OCI-LY7 (cell line): ENCODE measurements around the gene GRID1. TPM values are rescaled to one million over a fixed set of nuclear protein-coding genes. Genes with fewer than 3 reads are reported as not detected.

Source experiments
- BruUV-seq: library from RNA; stranded (reverse); fragments of 400-500 nt; replicated peaks from 2 replicates; lab custom pipeline; 2021; lab: Mats Ljungman, UMichigan
- CTCF ChIA-PET: fragments of 300-600 bp; sonication (Branson Sonifier 250); formaldehyde crosslinking; loops from one replicate; lab custom pipeline; 2022; ENCODE audit warnings: antibody characterized with exemption; ENCODE audit not compliant: unreplicated experiment; lab: Charles Lee
- POLR2A ChIA-PET: fragments of 300-600 bp; sonication (Branson Sonifier 250); formaldehyde crosslinking; loops from one replicate; lab custom pipeline; 2022; ENCODE audit warnings: antibody characterized with exemption; lab: Charles Lee
- DNase-seq: peaks from one replicate; pipeline ENCODE4 v3.0.0-alpha.2; 2015; ENCODE audit warnings: low spot score
- H2AFZ ChIP-seq: fragments of 200-600 bp; sonication (generic), shearing (Covaris generic); 2 replicates; pipeline ENCODE4 v1.6.1; 2014; ENCODE audit warnings: mild to moderate bottlenecking, antibody characterized with exemption, low read length, moderate library complexity
- H3K27ac ChIP-seq: fragments of 200-600 bp; sonication (generic); 2 replicates; pipeline ENCODE4 v1.5.1; 2014; ENCODE audit warnings: mixed run types, low read depth, mild to moderate bottlenecking, moderate library complexity, low read length, inconsistent platforms; ENCODE audit not compliant: poor library complexity, severe bottlenecking
- H3K36me3 ChIP-seq: fragments of 200-600 bp; sonication (generic); 2 replicates; pipeline ENCODE4 v1.6.1; 2014; ENCODE audit warnings: mild to moderate bottlenecking, antibody characterized with exemption, low read length, moderate library complexity, mixed read lengths; ENCODE audit not compliant: insufficient read depth
- H3K4me1 ChIP-seq: fragments of 200-600 bp; sonication (generic); 2 replicates; pipeline ENCODE4 v1.5.1; 2014; ENCODE audit warnings: mild to moderate bottlenecking, low read length; ENCODE audit not compliant: insufficient read depth, poor library complexity, severe bottlenecking
- H3K4me2 ChIP-seq: fragments of 200-600 bp; sonication (generic); 2 replicates; pipeline ENCODE4 v1.6.1; 2014; ENCODE audit warnings: mild to moderate bottlenecking, low read length
- H3K4me3 ChIP-seq: fragments of 200-600 bp; sonication (generic); 2 replicates; pipeline ENCODE4 v1.5.1; 2014; ENCODE audit warnings: mild to moderate bottlenecking, low read depth, low read length; ENCODE audit not compliant: poor library complexity, severe bottlenecking
- H3K79me2 ChIP-seq: fragments of 200-600 bp; sonication (generic); 2 replicates; pipeline ENCODE4 v1.6.1; 2016; ENCODE audit warnings: low read depth, mild to moderate bottlenecking, low read length, moderate library complexity, mixed read lengths; ENCODE audit not compliant: insufficient read depth
- H3K9me2 ChIP-seq: fragments of 200-600 bp; sonication (generic); 2 replicates; pipeline ENCODE4 v1.6.1; 2016; ENCODE audit warnings: mild to moderate bottlenecking, low read length, mixed read lengths; ENCODE audit not compliant: insufficient read depth
- H3K9me3 ChIP-seq: fragments of 200-600 bp; sonication (generic); 2 replicates; pipeline ENCODE4 v1.6.1; 2014; ENCODE audit warnings: mild to moderate bottlenecking, mixed run types, low read length, mixed read lengths
- H4K20me1 ChIP-seq: fragments of 200-600 bp; sonication (generic); 2 replicates; pipeline ENCODE4 v1.6.1; 2014; ENCODE audit warnings: mild to moderate bottlenecking, antibody characterized with exemption, low read length, moderate library complexity, mixed read lengths; ENCODE audit not compliant: insufficient read depth
- CTCF ChIP-seq: fragments of 200-600 bp; sonication (generic); conservative IDR thresholded peaks from 2 replicates; pipeline ENCODE4 v1.5.1; 2014; ENCODE audit warnings: mild to moderate bottlenecking, antibody characterized with exemption, low read length, moderate library complexity, mixed read lengths
- EZH2phosphoT487 ChIP-seq: fragments of 200-600 bp; sonication (generic); IDR thresholded peaks from 2 replicates; pipeline ENCODE4 v1.6.1; 2018; ENCODE audit warnings: low read depth, borderline replicate concordance, mild to moderate bottlenecking, mixed run types, antibody characterized with exemption, low read length, moderate library complexity, mixed read lengths
- intact Hi-C: fragments of 100-400 bp; cut with micrococcal nuclease; formaldehyde crosslinking; loops from one replicate; pipeline ENCODE4 v1.10.0; 2022; ENCODE audit not compliant: unreplicated experiment
- total RNA-seq, 2 experiments: library from RNA; depleted of rRNA in 1 of 2; stranded (reverse); fragments of >200 nt in 1 of 2; shearing (Covaris generic) in 1 of 2; gene quantifications; 2 replicates each; pipeline ENCODE4 v1.2.3, GENCODE V29; 2014 to 2022

GRID1 gene
- total RNA-seq, 2 experiments from 2014 or later: 1.6 to 3.7 TPM

GRCh38 chr10:86219271-86219670 lies 147.3 kb downstream of the GRID1 start:
- Histone ChIP-seq H3K79me2 (no peaks in the 10 kb centered on the region), H3K36me3 (no peaks in the 10 kb centered on the region), H3K27ac (no peak overlapping the region), H3K9me3 (no peaks in the 10 kb centered on the region), H3K4me3 (no peak overlapping the region), H2AFZ (no peak overlapping the region), H3K9me2 (no peaks in the 10 kb centered on the region), H3K4me1 (no peaks in the 10 kb centered on the region), H3K4me2 (no peak overlapping the region), H4K20me1 (no peaks in the 10 kb centered on the region)
- CTCF ChIA-PET: no interaction called here
- DNase-seq: no peak
- POLR2A ChIA-PET: no interaction called here
- TF ChIP-seq EZH2phosphoT487 (no peak), CTCF (no peak)
- no TSS peak for BruUV-seq
- intact Hi-C loops: no loop called here

GRCh38 chr10:86218842-86219241 lies 147.8 kb downstream of the GRID1 start:
- CTCF ChIA-PET: no interaction called here
- Histone ChIP-seq H3K27ac (no peak overlapping the region), H3K4me2 (no peak overlapping the region)

GRCh38 chr10:86218160-86218559 lies 148.4 kb downstream of the GRID1 start:
- Histone ChIP-seq H3K4me3 (no peak overlapping the region), H3K79me2 (no peaks in the 10 kb centered on the region), H4K20me1 (no peaks in the 10 kb centered on the region), H3K27ac (no peak overlapping the region), H3K4me2 (no peak overlapping the region), H3K9me2 (no peaks in the 10 kb centered on the region), H3K4me1 (no peaks in the 10 kb centered on the region), H2AFZ (no peak overlapping the region), H3K9me3 (no peaks in the 10 kb centered on the region), H3K36me3 (no peaks in the 10 kb centered on the region)
- intact Hi-C loops: no loop called here
- DNase-seq: no peak
- ChIA-PET CTCF (no interaction called here), POLR2A (no interaction called here)
- BruUV-seq: no TSS peak
- no peak for TF ChIP-seq EZH2phosphoT487
- no peak for TF ChIP-seq CTCF

More at GRCh38 chr10:86218842-86219241, 147.8 kb downstream of the GRID1 start:
- Histone ChIP-seq H3K79me2 (no peaks in the 10 kb centered on the region), H4K20me1 (no peaks in the 10 kb centered on the region), H3K4me1 (no peaks in the 10 kb centered on the region), H3K36me3 (no peaks in the 10 kb centered on the region), H3K4me3 (no peak overlapping the region), H3K9me2 (no peaks in the 10 kb centered on the region), H2AFZ (no peak overlapping the region), H3K9me3 (no peaks in the 10 kb centered on the region)
- intact Hi-C loops: no loop called here
- DNase-seq: no peak
- POLR2A ChIA-PET: no interaction called here
- BruUV-seq: no TSS peak
- TF ChIP-seq CTCF (no peak), EZH2phosphoT487 (no peak)
